Measurements from ENCODE around the gene IGFBP7.
"Not testable (repeated sequence)": the region's sequence is repeated elsewhere in the genome, so short reads cannot be mapped to it uniquely, and the experiment has no call there.

The IGFBP7 gene

GRCh38 chr4:57065730-57066482, 44.3 kb downstream of the IGFBP7 start:
- no peak for FAIRE-seq

GRCh38 chr4:57064811-57065711, 45.1 kb downstream of the IGFBP7 start:
- FAIRE-seq: no peak

- no peak for FAIRE-seq
Measured at GRCh38 chr4:57064120-57064519, 46.1 kb downstream of the IGFBP7 start.

GRCh38 chr4:57063518-57063917, 46.7 kb downstream of the IGFBP7 start:
- FAIRE-seq: no peak

GRCh38 chr4:57061395-57061794, 48.8 kb downstream of the IGFBP7 start:
- no peak for FAIRE-seq

GRCh38 chr4:57060717-57061067, 49.5 kb downstream of the IGFBP7 start:
- FAIRE-seq: not testable (repeated sequence)

GRCh38 chr4:57059890-57060716, 50.1 kb downstream of the IGFBP7 start:
- no peak for FAIRE-seq

GRCh38 chr4:57055886-57056285, 54.3 kb downstream of the IGFBP7 start:
- no peak for FAIRE-seq

GRCh38 chr4:57053508-57053907, 56.7 kb downstream of the IGFBP7 start:
- no peak for FAIRE-seq

- FAIRE-seq: no peak
Measured at GRCh38 chr4:57051524-57051923, 58.7 kb downstream of the IGFBP7 start.

GRCh38 chr4:57051095-57051494, 59.1 kb downstream of the IGFBP7 start:
- no peak for FAIRE-seq

- no peak for FAIRE-seq
Measured at GRCh38 chr4:57048590-57049304, 61.4 kb downstream of the IGFBP7 start.

GRCh38 chr4:57047046-57047445, 63.1 kb downstream of the IGFBP7 start:
- FAIRE-seq: not testable (repeated sequence)

GRCh38 chr4:57044996-57045395, 65.2 kb downstream of the IGFBP7 start:
- FAIRE-seq: peak; percentile 98

GRCh38 chr4:57044279-57044678, 65.9 kb downstream of the IGFBP7 start:
- FAIRE-seq: no peak

- no peak for FAIRE-seq
Measured at GRCh38 chr4:57043347-57044251, 66.6 kb downstream of the IGFBP7 start.

- FAIRE-seq: no peak
Measured at GRCh38 chr4:57042711-57043169, 67.4 kb downstream of the IGFBP7 start.

GRCh38 chr4:57041020-57041419, 69.2 kb downstream of the IGFBP7 start:
- peak; percentile 45 for FAIRE-seq

GRCh38 chr4:57040510-57040909, 69.7 kb downstream of the IGFBP7 start:
- FAIRE-seq: no peak

GRCh38 chr4:57039345-57039744, 70.8 kb downstream of the IGFBP7 start:
- FAIRE-seq: peak; percentile 47

- FAIRE-seq: peak; percentile 90
Measured at GRCh38 chr4:57037982-57038604, 72.1 kb downstream of the IGFBP7 start.

Data from G401.6 (cell line).